ENCODE results near the gene ASB16. TPM values are rescaled to one million over a fixed set of nuclear protein-coding genes. Genes with fewer than 3 reads are reported as not detected.
A peak's percentile ranks its signal among the peaks of the same experiment; 100 is the strongest.

ASB16 gene
- total and polyA plus RNA-seq, 9 of the 15 experiments (the other 6 are each of a cell fraction or from before 2014, with no cell fraction given): 0.03 to 0.07 TPM; not detected in 7

GRCh38 chr17:44210342-44211192, 40.1 kb downstream of the ASB16 start (continued):
- TF ChIP-seq ZBTB26 (CRISPR knock-in tag; IDR thresholded peaks at IDR 0.05) (no peak), CREB3L1 (IDR thresholded peaks at IDR 0.05; ENCODE audit: borderline replicate concordance, low read depth) (peak; percentile 57; the same call in 1 of the 2 replicates), ZNF77 (CRISPR knock-in tag; IDR thresholded peaks at IDR 0.05) (no peak), GATAD2A (IDR thresholded peaks at IDR 0.05) (no peak), TCF3 (CRISPR knock-in tag; IDR thresholded peaks at IDR 0.05) (peak; percentile 80), ZBTB2 (IDR thresholded peaks at IDR 0.05) (no peak), ZNF431 (CRISPR knock-in tag; IDR thresholded peaks at IDR 0.05) (peak; percentile 47; the same call in 1 of the 2 replicates), FOXK1 (CRISPR knock-in tag; IDR thresholded peaks at IDR 0.05; ENCODE audit: borderline replicate concordance) (no peak), ARNT (IDR thresholded peaks at IDR 0.05) (no peak), NBN (IDR thresholded peaks at IDR 0.05; ENCODE audit: low read depth) (peak; percentile 35; the same call in 1 of the 2 replicates), MCM3 (IDR thresholded peaks at IDR 0.05) (no peak), NFATC3 (IDR thresholded peaks at IDR 0.05) (no peak), IRF1 (CRISPR knock-in tag; IDR thresholded peaks at IDR 0.05; ENCODE audit: borderline replicate concordance) (no peak), ZBTB17 (CRISPR knock-in tag; IDR thresholded peaks at IDR 0.05) (no peak), NR2C2 (CRISPR knock-in tag; IDR thresholded peaks at IDR 0.05) (0 out of 2 replicates have a peak, but pooled peaks have one; percentile 23), NR2C2 (tag; IDR thresholded peaks at IDR 0.05) (no peak), HDAC8 (tag; IDR thresholded peaks at IDR 0.05) (0 out of 2 replicates have a peak, but pooled peaks have one; percentile 26), SIX5 (IDR thresholded peaks at IDR 0.05; ENCODE audit: borderline replicate concordance in 1 of 2, insufficient read depth in 1 of 2, low read depth in 1 of 2, low read length in 2 of 2) (no peak), SOX6 (IDR thresholded peaks at IDR 0.05) (peak; percentile 59; the same call in 1 of the 2 replicates), TGIF2 (CRISPR knock-in tag; IDR thresholded peaks at IDR 0.05) (peak; percentile 90), FUS (optimal IDR thresholded peaks at IDR 0.05; ENCODE audit: low read depth, low read length) (peak; percentile 95), CHAMP1 (IDR thresholded peaks at IDR 0.05) (no peak)
